Calu3 (cell line): Measurements from ENCODE around the gene FBXO3. TPM values are rescaled to one million over a fixed set of nuclear protein-coding genes. Genes with fewer than 3 reads are reported as not detected.

ENCODE experiments used
- BruUV-seq: library from RNA; stranded (reverse); fragments of 400-500 nt; replicated peaks from 2 replicates; lab custom pipeline; 2021; lab: Mats Ljungman, UMichigan
- CTCF ChIA-PET: fragments of 300-600 bp; sonication (Branson Sonifier 250); formaldehyde crosslinking; loops from one replicate; lab custom pipeline; 2022; ENCODE audit warnings: antibody characterized with exemption; lab: Charles Lee
- DNase-seq: peaks from one replicate; pipeline ENCODE4 v3.0.0; 2022
- H3K27ac Mint-ChIP-seq: one replicate; pipeline ENCODE4 v1.8.0; 2022; ENCODE audit warnings: mixed read lengths; ENCODE audit not compliant: unreplicated experiment
- H3K27me3 Mint-ChIP-seq: one replicate; pipeline ENCODE4 v1.8.0; 2022; ENCODE audit warnings: mixed read lengths; ENCODE audit not compliant: unreplicated experiment
- H3K36me3 Mint-ChIP-seq: one replicate; pipeline ENCODE4 v1.8.0; 2022; ENCODE audit warnings: mild to moderate bottlenecking, moderate library complexity, mixed read lengths; ENCODE audit not compliant: insufficient read depth, unreplicated experiment
- H3K4me1 Mint-ChIP-seq: one replicate; pipeline ENCODE4 v1.8.0; 2022; ENCODE audit warnings: mild to moderate bottlenecking, low read depth, mixed read lengths; ENCODE audit not compliant: unreplicated experiment
- H3K4me3 Mint-ChIP-seq: one replicate; pipeline ENCODE4 v1.8.0; 2022; ENCODE audit warnings: mild to moderate bottlenecking, low read depth, moderate library complexity, mixed read lengths; ENCODE audit not compliant: unreplicated experiment
- H3K9me3 Mint-ChIP-seq: one replicate; pipeline ENCODE4 v1.8.0; 2022; ENCODE audit warnings: low read depth, mixed read lengths; ENCODE audit not compliant: unreplicated experiment
- intact Hi-C: fragments of 100-400 bp; cut with micrococcal nuclease; formaldehyde crosslinking; loops from one replicate; pipeline ENCODE4 v1.10.0; 2022; ENCODE audit not compliant: unreplicated experiment
- total RNA-seq: library from RNA; stranded (reverse); gene quantifications from 2 replicates; pipeline ENCODE4 v1.2.3, GENCODE V29; 2022
- TF ChIP-seq, protein P1 (sequence below): fragments of 200-600 bp; IDR thresholded peaks from one replicate; pipeline ENCODE4 v1.8.0; 2022; ENCODE audit warnings: antibody characterized with exemption; ENCODE audit not compliant: unreplicated experiment

Gene FBXO3
- total RNA-seq, 1 experiment from 2014 or later: 24.3 TPM

DNA sequence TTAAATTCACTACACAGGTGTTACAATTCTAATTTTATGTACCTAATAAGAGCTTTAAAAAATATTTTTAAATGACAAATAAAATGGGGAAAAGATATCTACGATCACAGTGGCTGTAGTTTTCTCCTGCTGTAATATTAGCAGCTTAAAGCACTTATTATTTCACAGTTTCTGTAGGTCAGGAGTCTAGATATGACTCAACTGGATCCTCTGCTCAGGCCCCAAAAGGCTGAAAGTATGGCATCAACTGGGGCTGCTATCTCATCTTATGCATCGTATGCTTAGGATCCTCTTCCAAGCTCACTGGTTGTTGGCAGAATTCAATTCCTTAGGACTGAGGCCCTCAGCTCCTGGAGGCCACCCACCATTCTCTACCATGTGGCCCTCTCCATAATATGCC is 12.8 kb downstream of the FBXO3 start:
- H3K36me3 Mint-ChIP-seq: no peaks in the 10 kb centered on the region
- CTCF ChIA-PET: no interaction called here
- H3K4me1 Mint-ChIP-seq: no peaks in the 10 kb centered on the region
- TF ChIP-seq, protein P1, sequence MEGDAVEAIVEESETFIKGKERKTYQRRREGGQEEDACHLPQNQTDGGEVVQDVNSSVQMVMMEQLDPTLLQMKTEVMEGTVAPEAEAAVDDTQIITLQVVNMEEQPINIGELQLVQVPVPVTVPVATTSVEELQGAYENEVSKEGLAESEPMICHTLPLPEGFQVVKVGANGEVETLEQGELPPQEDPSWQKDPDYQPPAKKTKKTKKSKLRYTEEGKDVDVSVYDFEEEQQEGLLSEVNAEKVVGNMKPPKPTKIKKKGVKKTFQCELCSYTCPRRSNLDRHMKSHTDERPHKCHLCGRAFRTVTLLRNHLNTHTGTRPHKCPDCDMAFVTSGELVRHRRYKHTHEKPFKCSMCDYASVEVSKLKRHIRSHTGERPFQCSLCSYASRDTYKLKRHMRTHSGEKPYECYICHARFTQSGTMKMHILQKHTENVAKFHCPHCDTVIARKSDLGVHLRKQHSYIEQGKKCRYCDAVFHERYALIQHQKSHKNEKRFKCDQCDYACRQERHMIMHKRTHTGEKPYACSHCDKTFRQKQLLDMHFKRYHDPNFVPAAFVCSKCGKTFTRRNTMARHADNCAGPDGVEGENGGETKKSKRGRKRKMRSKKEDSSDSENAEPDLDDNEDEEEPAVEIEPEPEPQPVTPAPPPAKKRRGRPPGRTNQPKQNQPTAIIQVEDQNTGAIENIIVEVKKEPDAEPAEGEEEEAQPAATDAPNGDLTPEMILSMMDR: no peak
- H3K4me3 Mint-ChIP-seq: no peak overlapping the region
- H3K27me3 Mint-ChIP-seq: no peaks in the 10 kb centered on the region
- no peaks in the 10 kb centered on the region for H3K9me3 Mint-ChIP-seq
- no peak for DNase-seq
- no peak overlapping the region for H3K27ac Mint-ChIP-seq
- BruUV-seq: no TSS peak
- intact Hi-C loops: no loop called here

DNA sequence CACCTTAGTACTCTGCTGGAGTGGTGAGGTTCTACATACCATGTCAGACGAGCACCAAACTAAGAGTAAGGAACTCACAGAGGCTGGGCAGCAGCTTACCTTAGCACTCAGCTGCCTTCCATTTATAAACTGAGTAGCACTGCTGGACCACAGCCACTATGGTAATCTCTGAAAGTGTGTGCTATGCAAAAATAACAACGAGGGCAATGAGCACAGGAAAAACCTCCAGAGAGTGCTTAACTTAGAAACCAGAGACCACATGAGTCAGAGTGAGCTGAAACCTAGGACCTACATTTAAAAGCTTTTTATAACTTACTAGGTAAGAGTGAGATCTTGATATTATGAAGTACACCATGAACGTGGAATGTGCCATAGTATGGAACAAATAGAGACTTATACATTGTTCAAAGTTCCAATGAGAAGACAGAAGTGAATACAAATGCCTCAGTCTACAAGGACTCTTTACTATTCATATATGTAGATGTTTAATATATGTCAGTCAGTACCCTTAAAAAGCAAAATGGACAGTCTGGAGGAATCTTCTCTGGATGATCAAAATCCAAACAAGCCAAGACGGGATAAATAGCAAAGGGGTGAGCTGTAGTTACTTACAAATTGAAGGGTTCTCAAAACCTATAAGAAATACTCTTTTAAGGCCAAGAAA is 20.9 kb downstream of the FBXO3 start:
- no peak overlapping the region for H3K27ac Mint-ChIP-seq

DNA sequence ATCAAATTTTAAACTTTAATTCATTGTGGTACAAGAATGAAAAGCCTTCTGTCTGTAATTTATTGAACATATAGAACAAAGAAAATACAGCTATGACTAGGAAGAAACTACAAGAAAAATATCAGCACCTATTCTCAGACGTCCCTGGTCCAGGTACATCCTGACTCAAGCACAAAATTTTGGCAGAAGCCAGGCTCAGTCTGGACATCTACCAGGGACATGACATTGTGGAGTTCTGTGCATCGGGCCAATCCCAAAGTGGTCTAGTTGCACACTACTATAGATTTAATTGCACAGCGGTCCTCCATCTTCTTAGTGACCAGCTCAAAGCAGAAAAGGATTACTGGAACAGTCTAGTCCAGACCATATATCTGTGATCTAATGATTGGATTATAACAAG is 22.4 kb downstream of the FBXO3 start:
- CTCF ChIA-PET: no interaction called here
- BruUV-seq: no TSS peak
- Mint-ChIP-seq H3K27me3 (no peaks in the 10 kb centered on the region), H3K9me3 (no peaks in the 10 kb centered on the region), H3K4me3 (no peak overlapping the region), H3K27ac (no peak overlapping the region), H3K36me3 (peaks cover 15% of the 10 kb centered on the region), H3K4me1 (no peaks in the 10 kb centered on the region)
- DNase-seq: no peak
- intact Hi-C loops: no loop called here
- TF ChIP-seq, protein P1: no peak

More for the DNA sequence above, 20.9 kb downstream of the FBXO3 start:
- TF ChIP-seq, protein P1: no peak
- no TSS peak for BruUV-seq
- H3K36me3 Mint-ChIP-seq: peaks cover 7% of the 10 kb centered on the region
- H3K4me1 Mint-ChIP-seq: no peaks in the 10 kb centered on the region
- intact Hi-C loops: no loop called here
- H3K9me3 Mint-ChIP-seq: no peaks in the 10 kb centered on the region
- H3K27me3 Mint-ChIP-seq: no peaks in the 10 kb centered on the region
- CTCF ChIA-PET: interaction anchor here (1.1 kb wide), 1 partner anchor 11 kb away, joined by 6 read pairs; no protein-coding TSS in a partner anchor
- DNase-seq: no peak
- H3K4me3 Mint-ChIP-seq: no peak overlapping the region

DNA sequence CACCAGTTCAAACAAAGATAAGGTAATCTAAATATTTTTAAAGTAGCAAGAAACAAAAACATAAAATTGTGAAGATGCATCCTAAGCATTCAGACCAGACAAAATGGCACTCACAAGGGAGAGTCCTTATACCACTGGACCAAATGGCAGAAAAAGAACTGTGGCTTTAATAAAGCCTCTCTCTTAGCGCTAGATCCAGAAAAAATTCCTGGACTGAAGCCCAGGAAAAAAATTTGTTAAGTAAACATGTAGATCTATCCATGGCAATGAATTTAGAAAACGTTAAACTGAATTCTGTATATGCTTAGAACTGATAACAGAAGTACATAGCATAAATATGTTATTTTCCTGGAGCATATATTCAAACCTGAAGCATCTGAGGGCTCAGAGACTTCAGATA is 26.3 kb downstream of the FBXO3 start:
- TF ChIP-seq, protein P1: no peak
- H3K36me3 Mint-ChIP-seq: peaks cover 10% of the 10 kb centered on the region
- no peaks in the 10 kb centered on the region for H3K9me3 Mint-ChIP-seq
- no peaks in the 10 kb centered on the region for H3K27me3 Mint-ChIP-seq
- CTCF ChIA-PET: no interaction called here
- no TSS peak for BruUV-seq
- H3K27ac Mint-ChIP-seq: no peak overlapping the region
- no peaks in the 10 kb centered on the region for H3K4me1 Mint-ChIP-seq
- no peak overlapping the region for H3K4me3 Mint-ChIP-seq
- intact Hi-C loops: loop anchor here (10.0 kb wide), 1 partner anchor 583 kb away; the partner anchor contains the start of gene CSTF3
- DNase-seq: no peak
